HK-2 (cell line): ENCODE data around the gene HLA-B.

Experiments
- DNase-seq: peaks from one replicate; pipeline ENCODE4 v3.0.0-alpha.2; 2018; ENCODE audit not compliant: unreplicated experiment

HLA-B gene

DNA sequence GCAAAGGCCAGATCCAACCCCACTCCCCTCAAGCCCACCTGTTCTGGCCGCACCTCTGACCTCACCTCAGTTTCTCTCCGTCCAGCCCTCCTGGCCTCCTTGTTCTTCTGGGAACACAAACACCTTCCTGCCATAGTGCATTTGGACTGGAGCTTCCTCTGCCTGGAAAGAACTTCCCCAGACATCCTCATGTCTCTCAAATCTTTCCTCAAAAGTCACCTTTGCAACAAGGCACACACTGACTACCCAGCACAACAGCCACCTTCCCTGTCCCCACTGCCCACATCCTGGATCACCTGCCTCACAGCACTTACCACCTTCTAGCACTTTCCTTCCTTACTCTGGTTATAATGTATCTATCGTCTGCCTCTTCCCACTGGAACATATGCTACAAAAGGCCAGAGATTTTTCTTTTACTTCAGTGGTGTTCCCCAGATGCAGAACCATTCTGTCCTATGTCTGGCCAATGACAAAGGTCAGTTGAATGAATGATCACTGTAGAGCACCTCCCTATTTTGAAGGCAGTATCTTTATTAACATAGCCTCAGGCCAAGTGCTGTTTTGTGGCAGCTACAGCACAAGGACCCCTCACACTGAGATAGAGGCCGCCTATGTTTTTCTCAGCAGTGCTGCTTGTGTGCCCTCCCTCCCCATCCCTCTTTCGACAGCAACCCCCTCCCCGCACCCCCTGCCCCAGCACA is 4.1 kb downstream of the HLA-B start:
- DNase-seq: no peak

DNA sequence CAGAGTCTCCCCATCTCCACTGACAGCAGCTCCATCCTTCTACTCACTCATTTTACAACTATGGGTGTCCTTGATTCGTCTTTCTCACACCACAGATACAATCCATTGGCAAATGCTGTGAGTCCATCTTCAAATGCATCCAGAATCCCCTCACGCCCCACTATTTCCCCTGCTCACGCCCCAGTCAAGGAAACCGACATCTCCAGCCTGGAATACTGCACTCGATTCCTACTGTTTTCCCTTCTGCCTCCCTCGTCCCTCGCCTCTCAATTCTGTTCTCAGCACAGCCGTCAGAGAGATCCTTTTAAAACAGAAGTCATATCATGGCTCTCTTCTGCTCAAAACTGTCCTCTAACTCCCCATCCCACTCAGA is 4.7 kb downstream of the HLA-B start:
- no peak for DNase-seq

- no peak for DNase-seq
Measured at GRCh38 chr6:31351401-31352309, 5.3 kb downstream of the HLA-B start.

DNA sequence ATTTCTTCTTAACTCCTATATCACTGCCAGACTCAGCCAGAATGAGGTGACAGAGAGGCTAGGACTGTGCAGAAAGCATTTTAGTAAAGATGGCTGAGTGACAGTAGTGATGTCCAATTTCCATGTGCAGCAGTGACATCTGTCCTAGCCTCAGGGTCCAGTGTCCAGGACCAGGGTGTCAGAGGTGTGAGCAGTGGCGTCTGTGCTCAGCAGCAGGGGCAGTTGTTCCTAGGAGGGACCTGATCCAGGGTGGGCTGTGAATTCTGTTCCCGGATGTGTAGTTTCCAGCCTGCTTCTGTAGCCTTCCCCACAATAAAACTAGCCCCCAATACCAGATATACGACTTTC is 6.0 kb downstream of the HLA-B start:
- no peak for DNase-seq

GRCh38 chr6:31350196-31351032 is 6.6 kb downstream of the HLA-B start:
- DNase-seq: no peak

DNA sequence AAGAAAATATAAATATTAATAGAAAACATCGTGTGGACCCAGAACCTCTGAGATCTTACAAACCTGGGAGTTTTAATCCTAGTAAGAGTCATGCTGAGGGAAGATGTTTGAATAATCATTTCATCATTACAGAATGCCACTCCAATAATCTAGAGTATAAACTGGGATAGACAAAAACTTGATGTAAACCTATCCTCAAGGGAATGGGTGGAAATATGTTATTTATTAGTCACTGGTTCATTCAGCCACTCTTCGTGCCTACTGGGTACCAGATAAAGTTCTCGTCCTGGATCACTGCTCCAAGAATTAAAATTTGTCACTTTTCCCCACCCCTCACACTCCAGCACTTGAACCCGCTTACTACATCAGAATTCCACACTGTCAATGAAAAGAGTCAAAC is 7.7 kb downstream of the HLA-B start:
- no peak for DNase-seq

GRCh38 chr6:31345026-31345730 is 11.8 kb downstream of the HLA-B start:
- no peak for DNase-seq

DNA sequence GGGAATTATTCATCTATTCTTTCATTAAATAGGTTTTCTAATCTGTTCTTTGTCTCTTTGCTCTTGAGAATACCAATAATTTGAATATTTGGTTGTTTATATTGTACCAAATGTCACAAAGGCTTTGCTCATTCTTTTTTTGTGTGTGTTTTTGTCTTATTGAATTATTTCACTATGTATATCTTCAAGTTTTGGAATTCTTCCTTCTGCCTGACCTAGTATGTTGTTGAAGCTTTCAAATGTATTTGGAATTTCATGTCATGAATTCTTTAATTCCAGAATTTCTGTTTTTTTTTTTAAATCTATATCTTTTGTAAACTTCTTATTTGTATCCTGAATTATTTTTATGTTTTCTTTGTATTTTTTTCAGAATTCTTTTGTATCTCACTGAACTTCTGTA is 16.8 kb downstream of the HLA-B start:
- DNase-seq: no peak

DNA sequence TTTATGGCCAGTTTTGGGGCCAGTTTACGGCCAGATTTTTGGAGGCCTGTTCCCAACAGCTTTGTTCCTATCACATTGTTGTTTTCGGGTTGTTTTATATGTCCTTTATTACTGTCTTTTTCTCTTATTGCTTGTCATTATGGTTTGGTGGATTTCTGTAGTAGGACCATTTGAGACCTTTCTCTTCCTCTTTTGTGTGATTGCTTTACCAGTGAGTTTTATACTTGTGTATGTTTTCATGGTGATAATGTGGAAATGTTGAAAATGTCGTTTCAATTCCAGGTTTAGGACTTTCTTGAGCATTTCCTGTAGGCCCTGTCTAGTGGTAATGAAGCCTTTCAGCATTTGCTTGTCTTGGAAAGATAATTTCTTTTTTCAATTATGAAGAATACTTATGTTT is 17.8 kb downstream of the HLA-B start:
- DNase-seq: no peak

DNA sequence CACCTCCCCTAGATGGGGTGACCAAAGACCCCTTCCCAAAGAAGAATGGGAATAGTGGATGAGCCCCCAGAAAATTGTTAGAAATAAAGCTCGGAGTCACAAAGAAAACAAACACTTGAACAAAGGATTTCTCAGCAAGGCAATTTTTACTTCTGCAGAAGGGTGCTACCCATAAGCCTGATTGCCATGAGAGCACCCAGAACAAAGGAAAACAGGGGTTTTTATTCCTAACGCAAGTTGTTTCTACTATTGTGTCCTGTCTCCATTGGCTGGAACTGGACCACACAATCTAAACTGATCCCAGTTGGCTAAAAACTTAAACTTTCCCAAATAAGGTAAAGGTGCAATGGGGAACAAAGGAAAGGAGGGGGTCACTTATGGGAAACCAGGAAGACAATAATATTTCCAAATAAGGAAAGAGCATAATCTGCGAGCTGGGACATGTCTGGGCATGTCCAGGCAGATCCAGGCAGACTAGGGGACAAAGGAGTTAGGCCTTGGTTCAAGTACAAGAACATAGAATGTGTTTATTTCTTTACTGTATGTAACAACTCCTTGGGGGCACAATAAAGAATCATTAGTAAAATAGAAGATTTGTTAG is 20.0 kb downstream of the HLA-B start:
- no peak for DNase-seq

- DNase-seq: no peak
Measured at GRCh38 chr6:31332637-31333602, 24.1 kb downstream of the HLA-B start.

DNA sequence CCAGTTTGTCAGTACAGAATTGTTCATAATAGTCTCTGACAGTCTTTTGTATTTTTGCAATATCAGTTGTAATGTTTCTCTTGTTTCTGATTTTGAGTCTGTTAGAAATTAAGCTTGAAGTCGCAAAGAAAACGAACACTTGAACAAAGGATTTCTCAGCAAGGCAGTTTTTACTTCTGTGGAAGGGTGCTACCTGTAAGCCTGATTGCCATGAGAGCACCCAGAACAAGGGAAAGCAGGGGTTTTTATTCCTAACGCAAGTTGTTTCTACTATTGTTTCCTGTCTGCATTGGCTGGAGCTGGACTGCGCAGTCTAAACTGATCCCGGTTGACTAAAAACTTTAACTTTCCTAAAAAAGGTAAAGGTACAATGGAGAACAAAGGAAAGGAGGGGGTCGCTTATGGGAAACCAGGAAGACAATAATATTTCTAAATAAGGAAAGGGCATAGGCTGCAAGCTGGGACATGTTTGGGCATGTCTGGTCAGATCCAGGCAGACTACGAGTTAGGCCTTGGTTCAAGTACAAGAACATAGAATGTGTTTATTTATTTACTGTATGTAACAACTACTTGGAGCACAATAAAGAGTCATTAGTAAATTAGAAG is 28.5 kb downstream of the HLA-B start:
- DNase-seq: no peak

- no peak for DNase-seq
Measured at GRCh38 chr6:31321820-31322219, 35.2 kb downstream of the HLA-B start.

GRCh38 chr6:31321005-31321707 is 35.8 kb downstream of the HLA-B start:
- no peak for DNase-seq

GRCh38 chr6:31317036-31317435 is 39.9 kb downstream of the HLA-B start:
- no peak for DNase-seq

- no peak for DNase-seq
Measured at GRCh38 chr6:31309641-31310040, 47.3 kb downstream of the HLA-B start.

GRCh38 chr6:31308845-31309175 is 48.2 kb downstream of the HLA-B start:
- DNase-seq: no peak

- no peak for DNase-seq
Measured at GRCh38 chr6:31308050-31308844, 48.7 kb downstream of the HLA-B start.

GRCh38 chr6:31307669-31308049 is 49.3 kb downstream of the HLA-B start:
- no peak for DNase-seq
